ENCODE data around the gene GALNT9.
"Not testable (repeated sequence)": the region's sequence is repeated elsewhere in the genome, so short reads cannot be mapped to it uniquely, and the experiment has no call there.

Gene GALNT9

GRCh38 chr12:132311201-132311915, 18.0 kb downstream of the GALNT9 start:
- no peak for DNase-seq

GRCh38 chr12:132310181-132311040, 19.0 kb downstream of the GALNT9 start:
- DNase-seq = no peak

GRCh38 chr12:132309596-132310086, 19.7 kb downstream of the GALNT9 start:
- no peak for DNase-seq

GRCh38 chr12:132308853-132309595, 20.4 kb downstream of the GALNT9 start:
- DNase-seq = no peak

GRCh38 chr12:132307976-132308852, 21.2 kb downstream of the GALNT9 start:
- no peak for DNase-seq

GRCh38 chr12:132306885-132307191, 22.6 kb downstream of the GALNT9 start:
- no peak for DNase-seq

- DNase-seq = no peak
Measured at GRCh38 chr12:132305991-132306884, 23.2 kb downstream of the GALNT9 start.

GRCh38 chr12:132305560-132305966, 23.8 kb downstream of the GALNT9 start:
- DNase-seq = no peak

GRCh38 chr12:132304866-132305265, 24.5 kb downstream of the GALNT9 start:
- DNase-seq = not testable (repeated sequence)

- not testable (repeated sequence) for DNase-seq
Measured at GRCh38 chr12:132303853-132304373, 25.5 kb downstream of the GALNT9 start.

GRCh38 chr12:132302466-132303358, 26.7 kb downstream of the GALNT9 start:
- DNase-seq = no peak

- DNase-seq = no peak
Measured at GRCh38 chr12:132300789-132301722, 28.3 kb downstream of the GALNT9 start.

- no peak for DNase-seq
Measured at GRCh38 chr12:132296063-132296462, 33.3 kb downstream of the GALNT9 start.

- not testable (repeated sequence) for DNase-seq
Measured at GRCh38 chr12:132295561-132295960, 33.8 kb downstream of the GALNT9 start.

- DNase-seq = no peak
Measured at GRCh38 chr12:132295101-132295526, 34.3 kb downstream of the GALNT9 start.

GRCh38 chr12:132294121-132295034, 35.0 kb downstream of the GALNT9 start:
- no peak for DNase-seq
